Peyer's patch (tissue), 4 donors: ENCODE results near the gene IFNA5.

ENCODE experiments used
- POLR2A ChIP-seq, 2 donors: fragments of 450-650 bp; IDR thresholded peaks; one replicate each; pipeline ENCODE4 v1.5.1; 2017; ENCODE audit warnings: antibody characterized with exemption in 2 of 2, mild to moderate bottlenecking in 2 of 2, moderate library complexity in 2 of 2
- TF ChIP-seq, protein P1 (sequence below), 6 experiments: fragments of 450-650 bp in 4 of 6; fragments of 200-600 bp in 2 of 6; sonication (generic) in 1 of 6; IDR thresholded peaks; one replicate each; pipeline ENCODE4 v1.5.1; 2017 to 2019; ENCODE audit warnings: antibody characterized with exemption in 6 of 6, mild to moderate bottlenecking in 3 of 6, moderate library complexity in 1 of 6

DNA sequence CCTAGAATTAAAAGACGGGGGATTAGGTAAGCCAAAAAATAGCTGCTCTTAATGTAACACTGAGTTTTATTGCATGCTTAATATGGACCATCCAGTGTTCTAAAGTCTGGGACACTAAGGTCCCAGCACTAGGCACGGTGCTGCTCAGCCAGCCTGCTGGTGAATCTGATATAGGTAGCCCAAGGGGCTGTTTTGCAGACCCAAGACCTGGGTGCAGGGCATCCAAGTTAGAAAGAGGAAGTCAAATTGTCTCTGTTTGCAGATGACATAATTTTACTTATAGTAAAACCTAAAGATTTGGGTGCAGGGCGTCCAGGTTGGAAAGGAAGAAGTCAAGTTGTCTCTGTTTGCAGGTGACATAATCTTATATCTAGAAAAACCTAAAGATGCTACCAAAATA, 17.8 kb downstream of the IFNA5 start:
- TF ChIP-seq, protein P1, sequence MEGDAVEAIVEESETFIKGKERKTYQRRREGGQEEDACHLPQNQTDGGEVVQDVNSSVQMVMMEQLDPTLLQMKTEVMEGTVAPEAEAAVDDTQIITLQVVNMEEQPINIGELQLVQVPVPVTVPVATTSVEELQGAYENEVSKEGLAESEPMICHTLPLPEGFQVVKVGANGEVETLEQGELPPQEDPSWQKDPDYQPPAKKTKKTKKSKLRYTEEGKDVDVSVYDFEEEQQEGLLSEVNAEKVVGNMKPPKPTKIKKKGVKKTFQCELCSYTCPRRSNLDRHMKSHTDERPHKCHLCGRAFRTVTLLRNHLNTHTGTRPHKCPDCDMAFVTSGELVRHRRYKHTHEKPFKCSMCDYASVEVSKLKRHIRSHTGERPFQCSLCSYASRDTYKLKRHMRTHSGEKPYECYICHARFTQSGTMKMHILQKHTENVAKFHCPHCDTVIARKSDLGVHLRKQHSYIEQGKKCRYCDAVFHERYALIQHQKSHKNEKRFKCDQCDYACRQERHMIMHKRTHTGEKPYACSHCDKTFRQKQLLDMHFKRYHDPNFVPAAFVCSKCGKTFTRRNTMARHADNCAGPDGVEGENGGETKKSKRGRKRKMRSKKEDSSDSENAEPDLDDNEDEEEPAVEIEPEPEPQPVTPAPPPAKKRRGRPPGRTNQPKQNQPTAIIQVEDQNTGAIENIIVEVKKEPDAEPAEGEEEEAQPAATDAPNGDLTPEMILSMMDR (IDR thresholded peaks at IDR 0.05): no peak
- no peak for TF ChIP-seq POLR2A (IDR thresholded peaks at IDR 0.05)
